BJ (cell line): ENCODE measurements around the gene MCOLN2. TPM values are rescaled to one million over a fixed set of nuclear protein-coding genes. Genes with fewer than 3 reads are reported as not detected.

Experiments used
- CTCF ChIA-PET: fragments of 350-600 bp; formaldehyde crosslinking; extraction: SDS; loops from one replicate; lab custom pipeline; 2021; ENCODE audit warnings: antibody characterized with exemption, inconsistent platforms; lab: Yijun Ruan, JAX
- POLR2A ChIA-PET: fragments of 300-600 bp; sonication (Branson Sonifier 250); formaldehyde crosslinking; extraction: SDS; loops from one replicate; lab custom pipeline; 2021; ENCODE audit warnings: antibody characterized with exemption; lab: Charles Lee
- DNase-seq: peaks from one replicate; pipeline ENCODE4 v3.0.0-alpha.2; 2011; ENCODE audit warnings: low read depth
- H3K27me3 ChIP-seq: 2 replicates; pipeline ENCODE4 v1.6.0; 2011; ENCODE audit warnings: low read length; ENCODE audit not compliant: control insufficient read depth, insufficient read depth
- H3K36me3 ChIP-seq: 2 replicates; pipeline ENCODE4 v1.5.1; 2011; ENCODE audit warnings: low read length; ENCODE audit not compliant: control insufficient read depth, insufficient read depth
- H3K4me3 ChIP-seq: 2 replicates; pipeline ENCODE4 v1.5.1; 2011; ENCODE audit warnings: low read depth, mild to moderate bottlenecking, control low read depth, low read length
- polyA plus RNA-seq: library from polyadenylated mRNA; depleted of rRNA; stranded (reverse); fragments of >200 nt; gene quantifications from 2 replicates; pipeline ENCODE4 v1.2.3, GENCODE V29; 2011
- TF ChIP-seq, protein P1 (sequence below): IDR thresholded peaks from 2 replicates; pipeline ENCODE4 v1.5.1; 2011; ENCODE audit warnings: low read depth, mild to moderate bottlenecking, control low read depth, inconsistent platforms, low read length, moderate library complexity; ENCODE audit not compliant: insufficient read depth

MCOLN2 gene
- polyA plus RNA-seq, 1 experiment: 0.29 TPM

DNA sequence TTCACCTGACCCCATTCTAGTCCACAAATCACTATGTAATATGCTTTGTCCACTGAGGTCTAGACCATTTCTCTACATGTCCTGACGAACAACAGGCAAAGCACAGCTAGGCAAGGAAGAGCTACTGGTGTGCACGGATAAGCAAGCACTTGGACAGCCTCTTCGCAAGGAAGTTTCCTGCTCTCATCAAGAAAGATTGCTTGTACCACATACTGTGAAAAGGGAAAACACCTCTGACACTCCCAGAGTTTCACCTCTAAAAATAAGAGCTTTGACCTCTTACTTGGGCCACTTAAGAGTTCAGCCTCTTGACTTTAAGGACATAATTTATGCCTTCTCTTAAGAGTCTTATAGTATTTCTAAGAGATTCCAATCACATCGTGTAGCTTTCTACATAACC is 67.9 kb downstream of the MCOLN2 start:
- Histone ChIP-seq H3K4me3 (no peak overlapping the region), H3K36me3 (no peaks in the 10 kb centered on the region), H3K27me3 (peaks cover 5% of the 10 kb centered on the region)
- POLR2A ChIA-PET: no interaction called here
- CTCF ChIA-PET: interaction anchor here (1.3 kb wide), 1 partner anchor 16 kb away, joined by 6 read pairs; no protein-coding TSS in a partner anchor
- DNase-seq: no peak
- TF ChIP-seq, protein P1, sequence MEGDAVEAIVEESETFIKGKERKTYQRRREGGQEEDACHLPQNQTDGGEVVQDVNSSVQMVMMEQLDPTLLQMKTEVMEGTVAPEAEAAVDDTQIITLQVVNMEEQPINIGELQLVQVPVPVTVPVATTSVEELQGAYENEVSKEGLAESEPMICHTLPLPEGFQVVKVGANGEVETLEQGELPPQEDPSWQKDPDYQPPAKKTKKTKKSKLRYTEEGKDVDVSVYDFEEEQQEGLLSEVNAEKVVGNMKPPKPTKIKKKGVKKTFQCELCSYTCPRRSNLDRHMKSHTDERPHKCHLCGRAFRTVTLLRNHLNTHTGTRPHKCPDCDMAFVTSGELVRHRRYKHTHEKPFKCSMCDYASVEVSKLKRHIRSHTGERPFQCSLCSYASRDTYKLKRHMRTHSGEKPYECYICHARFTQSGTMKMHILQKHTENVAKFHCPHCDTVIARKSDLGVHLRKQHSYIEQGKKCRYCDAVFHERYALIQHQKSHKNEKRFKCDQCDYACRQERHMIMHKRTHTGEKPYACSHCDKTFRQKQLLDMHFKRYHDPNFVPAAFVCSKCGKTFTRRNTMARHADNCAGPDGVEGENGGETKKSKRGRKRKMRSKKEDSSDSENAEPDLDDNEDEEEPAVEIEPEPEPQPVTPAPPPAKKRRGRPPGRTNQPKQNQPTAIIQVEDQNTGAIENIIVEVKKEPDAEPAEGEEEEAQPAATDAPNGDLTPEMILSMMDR: no peak

DNA sequence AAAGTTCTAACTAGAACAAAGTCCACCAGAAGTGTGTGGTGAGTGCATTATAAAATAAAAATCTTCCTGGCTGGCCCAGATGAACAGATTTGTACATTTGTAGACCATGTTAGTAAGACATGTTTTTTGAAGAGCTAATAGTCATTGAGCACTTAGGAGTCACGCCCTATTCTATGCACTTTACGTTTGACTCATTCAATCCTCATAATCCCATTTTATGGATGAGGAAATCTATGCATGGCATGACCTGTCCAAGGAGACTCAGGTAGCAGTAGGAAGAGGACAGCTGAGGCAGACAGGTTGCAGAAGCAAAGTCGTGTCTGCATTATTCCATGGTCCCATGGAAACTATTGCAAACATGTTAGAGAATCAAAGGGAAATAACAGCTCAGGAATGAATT is 73.6 kb downstream of the MCOLN2 start:
- peaks cover 3% of the 10 kb centered on the region for H3K27me3 ChIP-seq
- no peak overlapping the region for H3K4me3 ChIP-seq
- DNase-seq: no peak
- TF ChIP-seq, protein P1: no peak
- H3K36me3 ChIP-seq: no peaks in the 10 kb centered on the region
- CTCF ChIA-PET: interaction anchor here (0.8 to 1.8 kb wide), 5 partner anchors 10 to 170 kb away, joined by 3 to 11 read pairs (median 3); no protein-coding TSS in a partner anchor
- POLR2A ChIA-PET: no interaction called here

GRCh38 chr1:84920159-84920558 is 76.8 kb downstream of the MCOLN2 start:
- peaks cover 2% of the 10 kb centered on the region for H3K27me3 ChIP-seq
- ChIA-PET CTCF (interaction anchor here (0.6 to 1.6 kb wide), 2 partner anchors 16 to 145 kb away, joined by 3 to 5 read pairs; no protein-coding TSS in a partner anchor), POLR2A (no interaction called here)
- no peak overlapping the region for H3K4me3 ChIP-seq
- DNase-seq: no peak
- H3K36me3 ChIP-seq: no peaks in the 10 kb centered on the region
- TF ChIP-seq, protein P1: no peak

- ChIA-PET CTCF (interaction anchor here (1.6 kb wide), 1 partner anchor 16 kb away, joined by 5 read pairs; no protein-coding TSS in a partner anchor), POLR2A (no interaction called here)
- Histone ChIP-seq H3K36me3 (no peaks in the 10 kb centered on the region), H3K4me3 (no peak overlapping the region), H3K27me3 (peaks cover 2% of the 10 kb centered on the region)
- TF ChIP-seq, protein P1: no peak
- DNase-seq: no peak
These were observed 77.4 kb downstream of the MCOLN2 start for GRCh38 chr1:84919461-84919970.

- no peak overlapping the region for H3K4me3 ChIP-seq
- no peak for DNase-seq
- TF ChIP-seq, protein P1: no peak
- ChIA-PET CTCF (no interaction called here), POLR2A (no interaction called here)
- no peaks in the 10 kb centered on the region for H3K36me3 ChIP-seq
- H3K27me3 ChIP-seq: peaks cover 2% of the 10 kb centered on the region
These were observed 78.1 kb downstream of the MCOLN2 start for GRCh38 chr1:84918726-84919336.
